Activated effector memory CD4-positive, alpha-beta T cell treated with anti-CD3 and anti-CD28 coated beads, Interleukin-2, amount 50 U/mL, for 16 hours (primary cell): ENCODE measurements around the gene OR4F6.

Source experiments
- DNase-seq: peaks from one replicate; pipeline ENCODE4 v3.0.0-alpha.2; 2020

The OR4F6 gene

DNA sequence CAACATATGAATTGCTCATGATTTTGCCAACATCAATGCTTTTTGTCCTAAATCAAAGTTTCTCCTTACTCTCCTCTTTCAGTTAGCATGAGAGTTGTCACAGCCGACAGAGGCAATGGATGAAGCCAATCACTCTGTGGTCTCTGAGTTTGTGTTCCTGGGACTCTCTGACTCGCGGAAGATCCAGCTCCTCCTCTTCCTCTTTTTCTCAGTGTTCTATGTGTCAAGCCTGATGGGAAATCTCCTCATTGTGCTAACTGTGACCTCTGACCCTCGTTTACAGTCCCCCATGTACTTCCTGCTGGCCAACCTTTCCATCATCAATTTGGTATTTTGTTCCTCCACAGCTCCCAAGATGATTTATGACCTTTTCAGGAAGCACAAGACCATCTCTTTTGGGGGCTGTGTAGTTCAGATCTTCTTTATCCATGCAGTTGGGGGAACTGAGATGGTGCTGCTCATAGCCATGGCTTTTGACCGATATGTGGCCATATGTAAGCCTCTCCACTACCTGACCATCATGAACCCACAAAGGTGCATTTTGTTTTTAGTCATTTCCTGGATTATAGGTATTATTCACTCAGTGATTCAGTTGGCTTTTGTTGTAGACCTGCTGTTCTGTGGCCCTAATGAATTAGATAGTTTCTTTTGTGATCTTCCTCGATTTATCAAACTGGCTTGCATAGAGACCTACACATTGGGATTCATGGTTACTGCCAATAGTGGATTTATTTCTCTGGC is 2.5 kb downstream of the OR4F6 start:
- no peak for DNase-seq

DNA sequence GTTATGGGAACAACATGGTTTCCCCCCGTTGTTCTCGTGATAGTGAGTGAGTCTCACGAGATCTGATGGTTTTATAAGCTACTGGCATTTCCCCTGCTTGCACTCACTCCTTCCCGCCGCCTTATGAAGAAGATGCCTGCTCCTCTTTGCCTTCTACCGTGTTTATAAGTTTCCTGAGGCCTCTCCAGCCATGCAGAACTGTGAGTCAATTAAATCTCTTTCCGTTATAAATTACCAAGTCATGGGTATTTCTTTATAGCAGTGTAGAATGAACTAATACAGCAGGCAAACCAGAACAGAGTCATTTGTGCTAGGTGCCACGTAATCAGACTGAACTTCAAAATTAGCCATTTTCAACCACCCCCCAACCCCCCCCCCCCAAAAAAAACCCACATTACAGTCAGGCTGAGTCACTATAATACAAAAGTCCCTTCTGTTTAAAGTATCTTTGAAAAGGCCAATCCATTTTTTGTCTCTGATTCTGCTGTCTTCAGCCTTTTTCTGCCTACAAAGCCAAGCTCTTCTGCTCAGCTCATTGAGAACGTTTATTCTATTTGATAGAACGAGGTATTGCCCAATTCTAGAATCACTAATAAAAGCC is 4.1 kb downstream of the OR4F6 start:
- no peak for DNase-seq

DNA sequence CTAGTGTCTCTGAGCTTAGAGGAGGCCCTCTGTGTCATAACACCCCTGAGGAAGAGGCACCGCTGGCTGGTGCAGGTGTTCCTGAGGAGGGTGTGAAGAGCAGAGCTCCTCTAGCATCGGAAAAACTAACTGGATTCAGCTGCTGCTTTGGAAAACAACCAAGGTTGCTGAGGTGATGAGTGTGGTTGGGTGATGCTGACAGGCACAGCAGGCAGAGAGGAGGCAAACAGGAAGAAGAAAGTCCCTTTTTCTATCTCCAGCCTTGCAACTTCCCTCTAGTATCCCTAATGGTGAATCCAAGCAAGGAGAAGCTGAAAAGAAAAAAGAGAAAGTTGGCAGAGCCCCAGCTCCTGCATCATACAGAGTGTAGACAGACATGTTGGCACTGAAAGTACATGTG is 4.9 kb downstream of the OR4F6 start:
- DNase-seq, result no peak

DNA sequence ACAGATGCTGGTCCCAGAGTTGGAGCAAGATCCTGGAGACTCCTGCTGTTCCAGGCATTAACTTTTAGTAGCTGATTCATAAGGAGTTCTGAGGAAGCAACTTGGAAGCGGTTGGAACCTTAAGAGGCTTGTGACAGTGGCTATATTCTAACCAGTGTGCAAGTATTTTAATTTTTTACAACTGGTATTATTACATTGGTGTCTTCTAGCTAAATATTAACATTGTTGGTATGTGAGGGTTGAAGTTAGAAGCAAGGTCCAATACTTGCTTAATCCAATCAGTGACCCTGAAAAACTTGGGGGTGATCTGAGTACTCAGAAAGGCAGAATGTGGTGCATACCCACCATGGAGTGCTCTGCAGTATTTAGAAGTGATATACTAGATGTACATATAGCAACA is 7.1 kb downstream of the OR4F6 start:
- DNase-seq, result no peak

DNA sequence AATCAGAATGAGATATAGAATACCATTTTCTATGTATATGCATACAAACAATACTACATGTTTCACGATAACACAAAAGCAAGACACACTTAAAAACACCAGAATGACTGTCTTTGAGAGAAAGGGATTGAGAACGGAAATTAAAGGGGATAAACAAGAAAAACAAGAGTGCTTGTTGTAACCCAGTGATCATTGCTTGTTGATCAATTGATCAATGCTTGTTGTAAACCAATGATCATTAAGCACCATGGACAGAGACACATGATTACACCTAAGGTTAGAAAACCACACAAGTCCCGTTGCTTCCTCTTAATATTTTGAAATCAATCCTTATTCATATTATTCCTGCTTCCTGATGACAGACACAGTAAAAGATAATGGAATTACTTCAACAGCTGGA is 7.6 kb downstream of the OR4F6 start:
- no peak for DNase-seq

DNA sequence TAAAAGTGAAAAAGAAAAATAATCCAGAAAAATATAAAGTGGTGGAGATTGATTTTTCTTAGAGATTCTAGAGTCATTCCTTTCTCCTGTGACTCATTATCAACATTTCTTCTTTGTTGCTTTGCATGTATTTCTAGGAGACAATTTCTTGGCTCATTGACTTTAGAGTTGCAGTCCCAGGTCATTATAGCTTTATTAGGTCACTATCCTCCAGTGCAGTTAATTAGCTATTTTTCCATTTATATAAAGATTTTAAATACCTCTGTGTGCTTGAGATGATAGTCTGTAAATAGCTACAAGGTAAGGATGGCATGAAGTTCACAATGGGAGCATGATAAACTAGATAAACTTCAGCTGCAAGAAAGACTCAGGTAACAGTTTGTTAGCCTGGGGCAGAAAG is 8.6 kb downstream of the OR4F6 start, which contains the start of gene OR4F15:
Gene OR4F15 (plus strand): TSS at position 301 of the 400 bp plus-strand sequence. CDS start 5,985 bp downstream, outside the sequence.
- no peak for DNase-seq

DNA sequence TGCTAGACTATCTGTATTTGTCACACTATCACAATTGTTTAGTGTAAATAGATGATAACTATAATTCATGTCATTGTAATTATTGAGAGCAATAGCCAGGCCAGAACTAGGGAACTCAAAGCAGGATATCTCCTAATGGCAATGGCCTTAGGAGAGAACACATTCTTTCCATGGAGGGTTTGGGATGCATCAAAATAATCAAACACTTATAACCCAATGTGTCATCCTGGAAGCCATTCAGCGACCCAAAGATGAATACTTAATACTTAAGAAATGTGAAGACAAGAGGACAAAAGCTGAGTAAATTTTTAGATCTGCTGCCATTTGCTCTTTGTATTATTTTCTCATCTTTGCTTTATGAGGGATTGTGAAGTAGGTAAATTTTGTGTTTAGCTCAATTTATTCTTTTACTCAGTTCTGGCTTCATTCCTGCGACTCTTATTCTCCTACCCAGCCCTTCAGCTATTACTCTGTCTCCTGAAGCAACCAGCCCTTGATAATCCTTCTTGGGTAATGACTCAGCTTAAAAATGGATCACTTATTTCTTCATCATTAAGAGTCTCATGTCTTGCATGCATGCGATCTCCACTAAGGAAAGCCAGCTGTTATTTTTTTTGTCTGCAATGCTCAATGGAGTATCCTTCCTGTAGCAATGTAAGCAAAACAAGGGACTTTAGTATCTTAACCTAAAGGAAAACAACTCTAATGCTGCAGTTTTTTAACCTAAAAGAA is 10.7 kb downstream of the OR4F6 start:
- DNase-seq, result no peak

DNA sequence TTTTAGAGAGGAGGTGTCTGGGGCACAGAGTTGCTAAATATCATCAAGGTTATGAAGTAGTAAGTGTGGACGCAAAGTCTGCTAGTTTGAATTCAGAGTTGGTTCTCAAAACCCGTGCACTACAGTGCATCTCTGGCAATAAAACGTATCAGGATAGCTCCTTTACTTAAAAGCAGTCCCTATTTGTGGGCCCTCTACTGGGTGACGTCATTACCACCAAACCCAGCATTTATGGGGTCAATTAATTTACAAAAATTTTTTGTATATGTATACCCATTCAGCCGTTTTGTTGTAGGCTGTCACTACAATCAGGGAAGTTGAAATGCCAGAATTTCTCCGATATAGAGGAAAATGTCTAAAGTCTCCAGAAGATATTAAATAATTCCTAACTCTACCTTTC is 17.5 kb downstream of the OR4F6 start:
- DNase-seq, result no peak

DNA sequence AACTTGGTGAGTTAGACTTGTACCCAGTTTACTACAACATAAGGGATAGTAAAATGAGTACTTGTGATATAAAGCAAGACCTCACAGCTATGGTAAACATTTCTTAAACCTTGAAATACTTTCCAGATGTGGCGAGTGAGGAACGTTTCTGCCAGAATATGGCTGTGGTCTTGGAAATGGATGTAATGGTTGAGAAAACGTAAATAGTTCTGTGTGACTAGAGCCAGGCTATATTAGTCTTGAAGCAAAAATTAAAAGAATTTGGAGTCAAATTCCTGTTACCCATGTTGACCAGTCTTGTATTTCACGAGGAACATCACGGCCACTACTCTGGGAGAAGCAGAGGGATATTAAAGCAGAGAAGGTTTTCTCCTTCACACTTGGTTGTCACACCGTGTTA is 23.9 kb downstream of the OR4F6 start:
- DNase-seq, result no peak

DNA sequence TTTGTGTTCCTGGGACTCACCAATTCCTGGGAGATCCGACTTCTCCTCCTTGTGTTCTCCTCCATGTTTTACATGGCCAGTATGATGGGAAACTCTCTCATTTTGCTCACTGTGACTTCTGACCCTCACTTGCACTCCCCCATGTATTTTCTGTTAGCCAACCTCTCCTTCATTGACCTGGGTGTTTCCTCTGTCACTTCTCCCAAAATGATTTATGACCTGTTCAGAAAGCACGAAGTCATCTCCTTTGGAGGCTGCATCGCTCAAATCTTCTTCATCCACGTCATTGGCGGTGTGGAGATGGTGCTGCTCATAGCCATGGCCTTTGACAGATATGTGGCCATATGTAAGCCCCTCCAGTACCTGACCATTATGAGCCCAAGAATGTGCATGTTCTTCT is 25.5 kb downstream of the OR4F6 start:
- no peak for DNase-seq

DNA sequence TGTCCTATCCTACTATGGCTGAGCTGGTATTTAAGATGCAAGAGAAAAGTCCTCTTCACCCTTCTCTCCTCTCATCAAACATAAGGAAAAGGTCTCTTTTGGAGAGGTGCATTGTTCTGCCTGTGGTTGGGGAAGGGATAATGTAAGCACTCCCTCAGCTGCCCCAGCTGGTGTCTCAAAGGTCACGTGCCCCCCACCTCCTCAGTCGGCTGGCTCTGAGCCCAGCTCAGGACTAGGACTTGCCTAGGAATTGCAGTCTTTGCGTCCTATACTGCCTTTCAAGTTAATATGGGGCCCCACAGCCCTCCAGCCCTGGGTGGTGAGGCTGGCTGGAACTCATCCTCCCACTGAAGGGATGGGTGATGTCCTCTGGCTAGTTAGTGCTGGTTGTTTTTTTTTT is 38.3 kb downstream of the OR4F6 start:
- no peak for DNase-seq

DNA sequence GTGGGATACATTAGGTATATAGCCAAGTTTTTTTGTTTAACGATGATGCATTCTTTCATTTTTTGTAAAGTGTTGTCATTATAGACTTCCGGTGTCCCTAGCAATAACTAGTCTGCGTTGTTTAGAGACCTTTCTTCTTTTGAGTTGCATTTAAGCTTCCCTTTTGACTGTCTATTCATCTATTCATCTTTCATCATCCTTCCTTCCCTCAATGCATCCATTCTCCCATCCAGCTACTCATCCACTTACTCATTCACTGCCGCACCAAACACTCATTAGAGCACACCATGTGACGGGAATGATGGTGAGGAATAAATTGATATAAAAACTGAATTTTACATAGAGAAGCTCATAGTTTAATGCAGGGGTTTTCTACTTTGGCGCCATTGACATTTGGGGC is 41.6 kb downstream of the OR4F6 start:
- no peak for DNase-seq

DNA sequence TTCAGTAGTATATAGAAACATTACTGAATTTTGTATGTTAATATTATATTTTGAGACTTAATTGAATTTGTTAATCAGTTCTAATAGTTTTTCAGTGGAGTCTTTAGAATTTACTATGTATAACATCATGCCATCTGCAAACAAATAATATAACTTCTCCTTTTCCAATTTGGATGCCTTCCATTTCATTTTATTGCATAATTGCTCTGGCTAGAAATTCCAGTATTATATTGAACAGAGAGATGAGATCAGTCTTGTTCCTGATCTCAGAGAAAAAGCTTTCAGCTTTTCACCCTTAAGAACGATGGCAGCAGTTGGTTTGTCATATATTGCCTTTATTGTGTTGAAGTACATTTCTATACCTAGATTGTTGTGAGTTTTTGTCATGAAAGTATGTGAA is 49.0 kb downstream of the OR4F6 start:
- no peak for DNase-seq
